HFFc6 (cell line): ENCODE results near the gene SCN9A. TPM values are rescaled to one million over a fixed set of nuclear protein-coding genes. Genes with fewer than 3 reads are reported as not detected.

Source experiments
- DNase-seq: peaks from one replicate; pipeline ENCODE4 v3.0.0-alpha.2; 2018
- H3K27ac Mint-ChIP-seq: 2 replicates; pipeline ENCODE4 v1.8.0; 2020; ENCODE audit warnings: mild to moderate bottlenecking, mixed read lengths
- H3K27me3 Mint-ChIP-seq: 2 replicates; pipeline ENCODE4 v1.8.0; 2021; ENCODE audit warnings: mild to moderate bottlenecking, moderate library complexity, mixed read lengths; ENCODE audit not compliant: insufficient read depth
- H3K36me3 Mint-ChIP-seq: 2 replicates; pipeline ENCODE4 v1.8.0; 2021; ENCODE audit warnings: low read depth, mixed read lengths
- H3K4me1 Mint-ChIP-seq: 2 replicates; pipeline ENCODE4 v1.8.0; 2020; ENCODE audit warnings: low read depth, mixed read lengths
- H3K4me3 Mint-ChIP-seq: 2 replicates; pipeline ENCODE4 v1.8.0; 2020; ENCODE audit warnings: mild to moderate bottlenecking, moderate library complexity, mixed read lengths
- H3K9me3 Mint-ChIP-seq: 2 replicates; pipeline ENCODE4 v1.8.0; 2020; ENCODE audit warnings: mild to moderate bottlenecking, mixed read lengths
- total RNA-seq, 6 experiments: library from RNA; stranded (reverse); fragmentation: NEBNext Ultra II Directional; extraction: Animal tissue kit (Norgen Biotek cat#: 25700); gene quantifications; 2 replicates in 1 of 6; 3 replicates in 5 of 6; pipeline ENCODE4 v1.2.3, GENCODE V29; 2021
- TF ChIP-seq, protein P1 (sequence below): fragments of 200-600 bp; sonication (generic); IDR thresholded peaks from 2 replicates; pipeline ENCODE4 v1.5.0; 2021; ENCODE audit warnings: antibody characterized with exemption, mild to moderate bottlenecking

Gene SCN9A
- total RNA-seq, 6 experiments from 2014 or later = 41.1 to 66.1 (median 55.8) TPM

GRCh38 chr2:166270376-166270775 lies 105.4 kb downstream of the SCN9A start:
- H3K4me1 Mint-ChIP-seq = peaks cover 14% of the 10 kb centered on the region
- no peak overlapping the region for H3K4me3 Mint-ChIP-seq
- H3K9me3 Mint-ChIP-seq = no peaks in the 10 kb centered on the region
- no peaks in the 10 kb centered on the region; the same call in 1 of the 2 replicates for H3K27me3 Mint-ChIP-seq
- H3K27ac Mint-ChIP-seq = no peak overlapping the region
- no peak for DNase-seq
- TF ChIP-seq, protein P1, sequence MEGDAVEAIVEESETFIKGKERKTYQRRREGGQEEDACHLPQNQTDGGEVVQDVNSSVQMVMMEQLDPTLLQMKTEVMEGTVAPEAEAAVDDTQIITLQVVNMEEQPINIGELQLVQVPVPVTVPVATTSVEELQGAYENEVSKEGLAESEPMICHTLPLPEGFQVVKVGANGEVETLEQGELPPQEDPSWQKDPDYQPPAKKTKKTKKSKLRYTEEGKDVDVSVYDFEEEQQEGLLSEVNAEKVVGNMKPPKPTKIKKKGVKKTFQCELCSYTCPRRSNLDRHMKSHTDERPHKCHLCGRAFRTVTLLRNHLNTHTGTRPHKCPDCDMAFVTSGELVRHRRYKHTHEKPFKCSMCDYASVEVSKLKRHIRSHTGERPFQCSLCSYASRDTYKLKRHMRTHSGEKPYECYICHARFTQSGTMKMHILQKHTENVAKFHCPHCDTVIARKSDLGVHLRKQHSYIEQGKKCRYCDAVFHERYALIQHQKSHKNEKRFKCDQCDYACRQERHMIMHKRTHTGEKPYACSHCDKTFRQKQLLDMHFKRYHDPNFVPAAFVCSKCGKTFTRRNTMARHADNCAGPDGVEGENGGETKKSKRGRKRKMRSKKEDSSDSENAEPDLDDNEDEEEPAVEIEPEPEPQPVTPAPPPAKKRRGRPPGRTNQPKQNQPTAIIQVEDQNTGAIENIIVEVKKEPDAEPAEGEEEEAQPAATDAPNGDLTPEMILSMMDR = no peak
- peaks cover 34% of the 10 kb centered on the region for H3K36me3 Mint-ChIP-seq

DNA sequence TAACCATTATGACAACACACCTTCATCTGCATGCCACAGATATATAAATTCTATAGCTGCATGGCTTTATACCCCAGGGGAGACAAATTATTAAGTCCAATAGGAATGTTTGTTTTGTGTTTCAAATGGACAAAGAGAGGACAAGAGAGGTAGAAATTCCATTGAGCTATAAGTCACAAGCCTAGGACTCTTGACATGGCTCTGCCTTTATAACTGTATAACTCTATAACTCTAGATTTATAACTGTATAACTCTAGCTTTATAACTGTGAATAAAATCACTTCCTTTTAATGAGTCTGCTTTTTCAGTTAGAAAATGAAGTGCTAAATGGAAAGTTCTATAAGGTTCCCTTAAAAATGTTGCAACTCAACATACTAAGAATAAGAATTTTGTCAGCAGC lies 106.4 kb downstream of the SCN9A start:
- TF ChIP-seq, protein P1 = no peak
- Mint-ChIP-seq H3K36me3 (peaks cover 32% of the 10 kb centered on the region), H3K4me3 (no peak overlapping the region), H3K27me3 (no peaks in the 10 kb centered on the region; the same call in 1 of the 2 replicates), H3K9me3 (no peaks in the 10 kb centered on the region), H3K4me1 (peaks cover 14% of the 10 kb centered on the region), H3K27ac (no peak overlapping the region)
- no peak for DNase-seq

DNA sequence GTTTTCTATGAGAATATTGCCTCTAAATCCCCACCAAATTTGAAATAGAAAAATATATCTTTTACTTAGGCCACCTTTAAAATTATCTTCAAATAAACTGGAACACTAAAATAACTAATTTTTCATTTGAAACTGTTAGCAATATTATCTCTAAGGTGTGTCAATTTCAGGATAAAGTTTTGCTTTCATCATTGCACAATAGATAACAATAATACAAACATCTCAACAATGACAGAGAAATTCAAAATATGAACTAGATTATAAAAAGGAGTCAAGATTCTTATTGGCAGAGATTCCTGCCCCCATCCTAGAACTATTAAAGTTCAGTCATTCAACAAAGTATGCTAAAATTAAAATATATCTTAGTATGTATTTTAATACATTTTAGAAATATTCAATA lies 117.9 kb downstream of the SCN9A start:
- no peaks in the 10 kb centered on the region for H3K9me3 Mint-ChIP-seq
- no peak for DNase-seq
- TF ChIP-seq, protein P1 = no peak
- H3K36me3 Mint-ChIP-seq = no peaks in the 10 kb centered on the region
- no peaks in the 10 kb centered on the region for H3K27me3 Mint-ChIP-seq
- no peak overlapping the region for H3K4me3 Mint-ChIP-seq
- no peaks in the 10 kb centered on the region for H3K4me1 Mint-ChIP-seq
- H3K27ac Mint-ChIP-seq = no peak overlapping the region

DNA sequence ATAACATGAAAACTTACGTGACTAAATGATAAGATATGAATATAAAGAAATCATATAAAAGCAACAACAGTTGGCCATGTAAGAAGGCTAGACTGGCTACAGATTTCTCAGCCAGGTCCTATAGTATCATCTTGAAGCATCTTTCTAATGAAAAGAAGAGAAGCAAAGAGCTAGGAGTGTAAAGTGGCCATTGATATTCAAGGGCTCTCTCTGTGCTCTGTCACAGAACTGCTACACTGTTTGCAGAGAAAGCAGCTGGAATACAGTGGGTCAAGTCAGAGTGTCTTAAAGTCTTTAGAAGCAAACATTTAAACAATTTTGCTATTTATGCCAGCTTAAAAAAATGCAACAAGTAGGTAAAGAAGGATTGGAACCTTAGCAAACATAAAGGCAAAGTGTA lies 118.8 kb downstream of the SCN9A start:
- H3K36me3 Mint-ChIP-seq = no peaks in the 10 kb centered on the region
- H3K27ac Mint-ChIP-seq = no peak overlapping the region
- H3K27me3 Mint-ChIP-seq = no peaks in the 10 kb centered on the region
- H3K9me3 Mint-ChIP-seq = no peaks in the 10 kb centered on the region
- TF ChIP-seq, protein P1 = no peak
- H3K4me1 Mint-ChIP-seq = no peaks in the 10 kb centered on the region
- no peak for DNase-seq
- H3K4me3 Mint-ChIP-seq = no peak overlapping the region

DNA sequence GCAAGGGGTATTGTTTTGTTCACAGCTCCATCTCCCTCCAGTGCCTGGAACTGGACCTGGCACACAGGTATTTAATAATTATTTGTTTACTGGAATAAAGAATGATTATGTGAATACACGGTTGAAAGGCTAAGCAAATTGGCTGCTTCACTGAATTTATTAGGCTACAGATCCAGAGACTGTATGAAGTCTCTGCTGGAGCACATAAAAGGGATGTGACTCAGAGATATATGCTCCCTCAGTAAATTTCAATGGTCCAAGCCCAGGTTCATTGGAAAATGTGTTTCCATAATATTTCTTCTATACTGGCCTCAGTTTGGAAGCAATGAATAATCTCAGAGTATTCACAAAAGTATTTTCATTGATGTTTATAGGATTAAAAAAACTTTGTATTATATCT lies 126.4 kb downstream of the SCN9A start:
- Mint-ChIP-seq H3K27ac (no peak overlapping the region), H3K9me3 (no peaks in the 10 kb centered on the region), H3K4me1 (peaks cover 11% of the 10 kb centered on the region), H3K36me3 (peaks cover 16% of the 10 kb centered on the region; the same call in 1 of the 2 replicates), H3K4me3 (no peak overlapping the region), H3K27me3 (no peaks in the 10 kb centered on the region)
- no peak for DNase-seq
- TF ChIP-seq, protein P1 = no peak

- Mint-ChIP-seq H3K4me1 (peaks cover 11% of the 10 kb centered on the region), H3K4me3 (no peak overlapping the region), H3K9me3 (no peaks in the 10 kb centered on the region), H3K27me3 (no peaks in the 10 kb centered on the region), H3K36me3 (peaks cover 33% of the 10 kb centered on the region), H3K27ac (no peak overlapping the region)
- DNase-seq = no peak
- TF ChIP-seq, protein P1 = no peak
Measured at GRCh38 chr2:166246901-166247300, 128.8 kb downstream of the SCN9A start.
